Measurements from ENCODE around the gene TRIM44.

TRIM44 gene

DNA sequence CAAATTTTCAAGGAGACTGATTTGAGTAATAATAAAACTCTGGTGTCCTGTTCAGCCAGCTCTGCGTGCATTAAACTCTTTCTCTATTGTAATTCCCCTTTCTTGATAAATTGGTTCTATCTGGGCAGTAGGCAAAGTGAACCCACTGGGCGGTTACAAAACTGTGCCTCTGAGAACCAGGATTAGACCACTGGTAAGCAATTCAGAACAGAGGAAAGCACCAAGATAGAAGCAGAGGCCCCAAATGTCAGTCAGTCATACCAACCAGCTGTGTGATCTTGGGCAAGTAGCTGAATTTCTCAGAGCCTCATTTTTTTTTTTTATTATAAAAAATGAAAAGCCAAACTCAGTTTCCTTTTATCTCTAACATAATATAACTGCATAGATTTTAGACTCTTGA lies 54.9 kb downstream of the TRIM44 start:
- DNase-seq (ENCODE audit: low spot score) = no peak

DNA sequence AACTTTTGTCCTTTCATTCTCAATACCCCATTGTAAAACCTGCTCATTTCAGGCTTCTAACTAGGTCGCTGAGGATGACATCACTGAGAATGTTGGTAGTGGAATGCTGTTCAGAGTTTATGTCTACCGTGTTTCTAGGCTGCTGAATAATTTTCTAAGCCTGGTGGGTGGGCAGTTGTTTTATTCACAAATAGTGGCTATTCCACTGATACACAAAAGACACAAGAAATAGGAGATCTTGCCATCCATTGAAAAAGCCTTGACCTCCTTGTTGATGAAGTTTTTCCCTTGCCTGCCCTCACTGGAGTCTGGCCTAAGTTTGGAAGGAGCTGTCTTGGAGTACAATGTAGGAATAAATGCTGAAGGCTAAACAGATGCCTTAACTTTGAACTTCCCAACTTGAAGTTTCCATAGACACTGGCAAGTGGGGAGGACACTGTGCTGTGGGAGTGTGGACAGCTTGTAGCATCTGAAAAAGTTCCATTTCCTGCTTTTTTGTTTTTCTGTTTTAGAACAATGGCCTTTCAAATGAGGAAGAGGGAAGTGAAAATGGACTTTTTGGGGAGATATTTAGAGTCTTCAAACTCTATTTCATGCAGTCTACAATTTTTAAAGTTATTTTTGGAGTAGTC lies 59.2 kb downstream of the TRIM44 start:
- DNase-seq (ENCODE audit: low spot score) = no peak

DNA sequence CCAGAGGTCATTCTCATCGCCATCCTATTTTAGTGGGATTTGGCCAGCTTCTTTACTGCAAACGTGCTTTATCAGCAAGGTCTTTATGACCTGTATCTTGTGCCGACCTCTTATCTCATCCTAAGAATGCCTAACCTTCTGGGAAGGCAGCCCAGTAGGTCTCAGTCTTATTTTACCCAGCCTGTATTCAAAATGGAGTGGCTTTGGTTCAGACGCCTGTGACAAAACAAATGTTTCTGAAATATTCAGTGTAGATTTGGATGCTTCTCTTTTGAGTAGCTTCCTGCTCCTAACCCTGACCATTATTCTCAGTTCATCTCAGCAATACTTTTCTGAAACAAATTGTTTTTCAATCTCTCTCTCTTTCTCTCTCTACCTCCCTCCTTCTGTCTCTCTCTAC lies 60.1 kb downstream of the TRIM44 start:
- DNase-seq (ENCODE audit: low spot score) = no peak

DNA sequence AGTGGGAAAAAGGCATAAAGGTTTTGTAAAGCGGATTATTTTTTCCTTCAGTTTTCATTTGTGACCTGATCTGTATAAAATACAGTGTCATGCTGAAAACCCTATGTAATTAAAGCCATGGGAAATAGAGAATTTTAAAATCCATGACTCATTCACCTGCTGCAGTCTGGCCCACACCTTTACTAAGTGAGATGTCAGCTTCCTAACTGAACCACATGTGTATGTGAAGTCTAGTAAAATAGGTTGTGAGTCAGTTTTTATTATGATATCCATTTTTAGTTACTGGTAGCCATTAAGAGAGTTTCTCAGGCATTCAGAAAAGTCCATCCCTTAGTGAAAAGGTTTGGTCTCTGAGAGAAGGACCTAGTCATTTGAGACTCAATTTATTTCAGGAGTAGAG lies 60.9 kb downstream of the TRIM44 start:
- DNase-seq (ENCODE audit: low spot score) = no peak

DNA sequence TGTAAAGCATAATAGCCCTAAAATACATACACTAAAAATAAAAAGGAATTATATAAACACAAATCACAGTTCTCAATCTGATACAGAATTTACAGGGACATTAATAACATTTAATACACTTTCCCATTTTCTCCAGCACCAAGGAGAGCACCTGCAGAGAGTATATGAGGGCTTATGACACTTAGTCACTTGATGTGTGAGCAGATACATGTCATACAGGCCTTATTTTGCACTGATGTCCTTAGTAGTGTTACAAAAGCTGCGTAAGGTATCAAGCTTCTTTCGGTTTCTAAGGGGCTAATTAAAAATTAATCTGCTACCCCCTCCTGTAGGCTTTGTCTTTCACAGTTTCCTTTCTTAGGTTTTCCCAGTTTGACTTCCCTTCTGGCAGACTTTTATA lies 61.3 kb downstream of the TRIM44 start:
- DNase-seq (ENCODE audit: low spot score) = peak; percentile 53

DNA sequence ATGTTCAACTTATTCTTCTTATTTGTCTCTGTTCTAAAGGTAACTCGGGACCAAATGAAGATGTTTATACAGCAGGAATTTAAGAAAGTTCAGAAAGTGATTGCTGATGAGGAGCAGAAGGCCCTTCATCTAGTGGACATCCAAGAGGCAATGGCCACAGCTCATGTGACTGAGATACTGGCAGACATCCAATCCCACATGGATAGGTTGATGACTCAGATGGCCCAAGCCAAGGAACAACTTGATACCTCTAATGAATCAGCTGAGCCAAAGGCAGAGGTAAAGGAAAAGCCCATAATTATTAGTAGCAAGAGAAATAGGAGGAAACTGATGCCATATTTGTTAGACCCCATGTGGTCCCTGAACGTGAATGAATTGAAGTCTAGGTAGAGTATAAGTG lies 63.3 kb downstream of the TRIM44 start:
- DNase-seq (ENCODE audit: low spot score) = peak; percentile 45

DNA sequence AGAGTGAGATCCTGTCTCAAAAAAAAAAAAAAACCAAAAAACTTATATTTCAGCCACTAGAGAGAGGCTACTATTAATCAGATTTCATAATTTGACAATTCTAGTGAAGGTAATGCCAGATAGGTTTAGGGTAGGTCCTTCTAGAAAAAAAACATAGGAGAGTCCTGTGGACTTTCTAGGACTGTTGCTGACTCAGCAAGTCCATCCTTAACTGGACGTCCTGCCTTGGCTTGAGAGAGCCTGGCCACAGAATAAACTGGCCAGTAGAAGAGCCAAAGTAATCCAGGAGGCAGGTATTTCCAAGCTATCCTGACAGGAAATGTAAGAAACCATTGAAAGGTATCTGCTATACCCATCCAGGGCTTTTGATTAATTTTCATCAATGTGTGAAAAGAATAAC lies 64.6 kb downstream of the TRIM44 start:
- DNase-seq (ENCODE audit: low spot score) = no peak

DNA sequence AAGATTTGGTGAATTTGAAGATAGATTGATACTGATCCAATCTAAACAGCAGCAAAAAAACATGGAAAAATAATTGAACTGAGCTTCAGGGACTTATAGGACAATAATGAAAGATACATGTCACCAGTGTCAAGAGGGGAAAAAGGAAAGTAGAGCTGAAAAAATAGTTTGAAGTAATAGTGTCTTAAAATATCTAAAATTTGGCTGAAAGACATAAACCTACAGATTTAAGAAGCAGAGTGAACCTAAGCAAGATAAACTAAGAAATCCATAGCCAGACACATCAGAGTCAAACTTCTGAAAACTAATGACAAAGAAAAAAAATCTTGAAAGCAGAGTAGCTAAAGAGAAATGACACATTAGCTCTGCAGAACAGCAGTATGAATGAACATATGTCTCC lies 67.7 kb downstream of the TRIM44 start:
- no peak for DNase-seq (ENCODE audit: low spot score)

DNA sequence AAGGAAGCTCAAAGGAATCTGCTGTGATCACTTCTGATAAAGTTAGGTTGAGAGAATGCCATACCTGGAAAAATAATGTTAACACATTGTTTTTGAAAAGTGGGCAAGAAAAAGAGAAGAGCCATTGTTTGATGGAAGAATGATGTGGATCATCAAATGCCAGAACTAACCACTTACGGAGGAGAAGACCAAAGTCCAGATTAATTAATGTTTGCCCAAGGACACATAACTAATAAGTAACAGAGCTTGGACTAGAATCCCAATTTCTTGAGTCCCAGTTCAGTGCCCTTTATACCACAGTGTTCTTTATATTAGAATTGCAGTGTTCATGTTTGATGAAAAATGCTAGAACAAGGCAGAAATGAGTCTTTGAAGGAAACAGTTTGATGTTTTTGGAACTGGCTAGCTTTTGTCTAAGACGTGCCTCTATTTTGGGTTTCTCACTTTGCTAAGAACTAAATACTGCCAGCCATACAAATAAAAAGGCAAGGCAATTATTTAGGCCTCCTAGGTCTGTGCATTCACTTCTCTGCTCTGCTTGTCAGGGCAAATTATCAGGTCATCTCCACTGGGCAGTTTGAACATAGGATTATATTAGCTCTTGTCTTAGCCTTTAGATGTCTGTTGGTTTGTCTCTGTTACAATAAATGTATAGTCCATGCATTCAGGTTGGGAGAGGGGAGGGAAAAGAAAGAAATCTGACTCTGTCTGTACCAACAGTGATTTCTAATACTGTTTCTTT lies 72.3 kb downstream of the TRIM44 start:
- no peak for DNase-seq (ENCODE audit: low spot score)

DNA sequence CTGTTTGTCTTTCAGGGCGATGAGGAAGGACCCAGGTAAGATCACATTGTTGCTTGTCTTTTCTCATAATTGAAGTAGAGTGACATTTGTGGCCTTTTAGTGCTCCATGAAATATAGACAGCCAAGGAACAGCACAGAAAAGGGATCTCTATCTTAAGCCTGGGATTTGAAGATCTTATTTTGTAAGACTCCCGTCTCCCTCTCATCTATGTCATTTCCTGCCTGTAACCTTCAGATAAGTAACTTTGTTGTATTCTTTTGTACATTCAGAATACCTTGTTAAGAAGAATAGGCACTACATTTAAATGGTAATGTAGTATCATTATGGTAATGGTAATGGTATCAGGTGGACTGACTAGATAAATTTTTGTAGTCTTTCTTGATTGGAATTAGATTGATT lies 72.8 kb downstream of the TRIM44 start:
- no peak for DNase-seq (ENCODE audit: low spot score)

DNA sequence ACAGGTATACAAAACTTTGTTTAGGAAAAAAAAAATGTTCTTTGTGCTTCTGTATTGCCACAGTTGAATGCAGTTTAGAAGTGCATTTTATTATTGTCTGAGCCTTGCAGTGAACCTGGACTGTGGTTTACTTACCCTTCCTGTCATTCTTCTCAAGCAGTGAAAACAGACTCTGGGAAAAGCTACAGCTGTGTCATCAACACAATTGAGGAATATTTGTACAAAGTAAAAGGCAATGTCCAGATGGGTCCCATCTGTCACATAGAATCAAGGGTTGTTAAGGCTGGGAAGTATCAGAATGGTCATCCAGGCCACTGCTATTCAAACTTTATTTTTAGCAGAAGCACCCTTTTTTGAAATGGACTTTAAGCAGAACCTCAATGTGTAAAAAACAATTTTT lies 73.3 kb downstream of the TRIM44 start:
- no peak for DNase-seq (ENCODE audit: low spot score)

DNA sequence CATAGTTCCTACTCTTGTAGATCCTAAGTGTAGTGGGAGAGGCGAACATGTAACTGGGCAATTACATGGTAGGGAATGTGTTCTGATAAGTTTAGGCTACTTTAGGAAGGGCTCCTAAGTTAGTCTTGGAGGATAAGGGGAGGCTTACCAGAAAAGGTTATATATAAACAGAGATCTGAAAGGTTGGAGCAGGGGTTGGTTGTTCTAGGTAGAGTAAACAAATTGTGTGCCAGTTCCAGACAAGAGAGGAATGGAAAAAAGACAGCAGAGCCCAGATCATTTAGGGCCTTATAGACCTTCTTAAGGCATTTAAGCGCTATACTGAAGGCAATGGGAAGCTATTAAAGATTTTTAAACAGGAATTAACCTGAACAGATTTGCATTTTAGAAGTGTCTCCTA lies 74.4 kb downstream of the TRIM44 start:
- DNase-seq (ENCODE audit: low spot score) = no peak

DNA sequence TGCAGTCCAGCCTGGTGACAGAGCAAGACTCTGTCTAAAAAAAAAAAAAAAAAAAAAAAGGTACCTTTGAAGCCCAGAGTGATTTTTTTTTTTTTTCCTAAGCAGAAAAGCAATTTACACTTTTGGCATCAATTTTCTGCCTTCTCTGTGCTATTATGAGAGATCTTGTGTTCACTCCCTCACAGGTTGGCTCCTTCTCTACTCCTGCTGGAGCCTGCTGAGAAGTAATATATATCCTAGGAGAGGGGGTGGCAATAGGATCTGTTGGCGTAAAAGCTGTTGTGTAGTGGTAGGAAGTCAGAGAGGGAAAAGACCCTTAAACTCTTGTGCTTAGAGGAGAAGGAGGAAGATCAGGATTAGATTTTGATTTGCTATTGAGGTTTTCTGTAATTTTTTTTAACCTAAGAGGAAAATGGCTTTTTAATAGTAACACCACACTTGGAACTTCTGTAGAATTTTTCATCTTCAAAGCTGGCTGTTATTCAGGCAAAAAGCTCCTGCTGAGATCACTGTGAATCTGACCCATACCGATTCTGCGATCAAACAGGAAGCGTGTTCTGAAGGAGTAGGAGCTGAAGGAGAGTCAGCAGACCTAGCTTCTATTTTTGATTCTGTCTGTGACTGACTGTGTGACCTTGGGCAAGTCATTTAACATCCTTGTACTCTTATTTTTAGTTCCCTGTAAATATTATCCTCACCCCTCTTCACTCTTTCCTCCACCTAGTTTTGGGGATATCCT lies 77.7 kb downstream of the TRIM44 start:
- DNase-seq (ENCODE audit: low spot score) = no peak

DNA sequence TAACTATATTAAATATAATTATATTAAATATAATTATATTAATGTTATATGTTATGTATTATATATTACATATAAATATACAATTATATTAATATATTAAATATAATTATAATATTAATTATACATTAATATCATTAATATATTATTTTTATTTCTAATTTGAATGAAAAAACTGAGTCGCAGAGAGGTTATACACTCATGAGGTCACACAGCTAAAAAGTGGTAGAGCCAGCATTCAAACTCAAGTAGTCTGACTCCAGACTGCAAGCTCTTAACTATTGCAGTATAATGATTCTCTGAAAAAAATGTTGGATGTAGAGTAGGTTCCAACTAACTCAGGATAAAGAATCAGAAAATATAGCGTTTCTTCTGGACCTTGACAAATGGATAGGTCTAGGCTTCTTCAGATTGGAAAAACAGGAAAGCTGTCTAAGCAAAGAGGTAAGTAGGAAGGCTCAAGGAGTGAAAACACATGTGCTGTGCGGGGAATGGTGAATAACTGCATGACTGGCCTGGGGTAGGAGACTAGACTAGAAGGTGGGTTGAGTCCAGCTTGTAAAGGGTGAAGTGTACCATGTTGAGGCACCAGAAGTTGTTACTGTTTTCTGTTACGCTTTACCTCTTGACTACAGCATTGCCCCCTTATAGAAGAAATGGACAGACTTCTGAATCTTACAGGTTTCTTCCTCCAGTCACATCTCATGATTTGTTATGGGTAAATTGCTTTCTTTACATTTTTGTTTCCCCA lies 80.3 kb downstream of the TRIM44 start:
- no peak for DNase-seq (ENCODE audit: low spot score)

DNA sequence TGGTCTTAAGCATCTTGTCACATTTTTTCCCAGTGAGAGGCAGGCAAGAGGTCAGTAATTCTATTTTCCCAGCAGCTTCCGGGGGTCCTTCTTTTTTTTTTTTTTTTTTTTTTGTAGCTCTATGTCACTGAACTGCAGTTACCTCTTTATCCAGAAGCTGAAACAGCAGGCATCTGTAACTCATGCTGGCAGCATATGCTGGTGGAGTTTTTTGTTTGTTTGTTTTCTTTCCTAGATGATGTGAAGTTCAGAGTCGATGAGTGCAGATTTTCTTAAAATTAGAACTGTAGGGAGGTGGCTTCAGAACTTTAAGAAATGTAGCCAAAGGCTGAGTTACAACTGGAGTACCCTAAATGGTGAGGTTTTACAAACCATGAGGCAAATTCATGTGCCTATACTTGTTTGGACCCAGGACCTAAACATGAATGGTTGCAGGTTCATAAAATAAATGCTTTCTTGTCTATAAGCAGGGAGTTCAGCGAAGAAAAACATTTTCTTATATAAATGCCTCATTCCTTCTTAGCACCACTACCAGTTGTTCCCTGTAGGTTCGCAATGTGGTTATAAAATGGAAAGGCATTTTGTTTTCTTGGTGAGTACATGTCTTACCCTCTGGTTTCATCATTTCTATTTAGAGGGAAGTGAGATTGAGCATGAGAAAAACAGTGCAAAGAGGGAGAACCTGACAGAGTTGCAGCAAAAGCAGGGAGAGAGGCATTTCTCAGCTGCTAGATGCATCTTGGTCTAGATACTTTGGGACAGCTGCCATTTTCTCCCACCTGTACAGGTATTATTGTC lies 84.0 kb downstream of the TRIM44 start:
- no peak for DNase-seq (ENCODE audit: low spot score)

DNA sequence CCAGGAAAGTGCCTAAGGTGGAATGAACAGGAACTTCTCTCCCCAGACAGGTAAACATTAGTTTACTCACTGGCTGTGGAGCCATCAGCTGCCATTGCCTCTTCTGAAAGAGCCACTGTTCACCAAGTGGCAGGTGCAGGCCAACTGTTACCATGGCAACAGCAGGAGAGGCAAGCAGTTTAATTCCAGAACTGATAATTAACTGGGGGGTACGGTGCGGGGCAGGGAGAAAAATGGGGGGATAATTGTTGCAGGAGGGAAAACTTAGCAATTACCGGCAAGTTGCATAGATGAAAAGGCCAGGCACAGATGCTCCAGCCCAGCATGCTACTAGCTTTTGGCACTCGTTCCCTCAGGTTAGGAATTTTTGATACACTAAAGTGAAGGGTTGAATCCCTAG lies 85.1 kb downstream of the TRIM44 start:
- DNase-seq (ENCODE audit: low spot score) = no peak

DNA sequence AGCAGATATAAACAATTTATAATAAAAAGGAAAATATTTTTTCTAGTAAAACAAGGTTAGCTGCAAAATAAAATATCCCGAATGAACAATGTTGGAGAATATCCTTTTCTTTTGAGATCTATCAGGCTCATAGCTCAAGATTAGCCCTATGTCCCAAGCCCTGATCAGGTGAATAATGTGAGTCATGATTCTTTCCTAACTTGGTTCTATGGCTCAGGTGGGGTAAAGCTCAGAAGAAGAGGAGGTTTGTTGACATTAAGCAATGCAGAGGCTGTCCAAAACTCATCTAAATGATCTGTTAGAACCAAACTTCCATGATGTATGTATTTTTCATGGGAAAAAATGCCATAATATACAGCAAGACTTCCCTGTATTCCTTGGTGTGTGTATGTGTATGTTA lies 86.1 kb downstream of the TRIM44 start:
- no peak for DNase-seq (ENCODE audit: low spot score)

DNA sequence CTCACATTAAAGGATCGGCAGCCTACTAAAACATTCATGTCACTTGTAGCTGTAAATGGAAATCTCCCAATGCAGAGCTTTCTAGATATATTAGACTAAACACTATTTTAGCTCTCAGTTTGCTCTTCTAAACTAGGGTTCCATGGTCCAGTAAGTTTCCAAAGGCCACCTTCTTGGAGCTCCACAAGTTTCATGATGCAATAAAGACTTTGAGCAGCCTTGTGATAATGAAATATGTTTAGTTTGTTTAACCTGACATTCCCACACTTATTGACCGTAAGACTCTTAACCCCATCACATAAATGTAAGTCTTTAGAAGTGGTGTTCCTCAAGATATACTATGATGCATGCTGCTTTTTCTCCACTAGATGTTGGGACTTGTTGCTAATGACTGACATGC lies 87.7 kb downstream of the TRIM44 start:
- DNase-seq (ENCODE audit: low spot score) = no peak

DNA sequence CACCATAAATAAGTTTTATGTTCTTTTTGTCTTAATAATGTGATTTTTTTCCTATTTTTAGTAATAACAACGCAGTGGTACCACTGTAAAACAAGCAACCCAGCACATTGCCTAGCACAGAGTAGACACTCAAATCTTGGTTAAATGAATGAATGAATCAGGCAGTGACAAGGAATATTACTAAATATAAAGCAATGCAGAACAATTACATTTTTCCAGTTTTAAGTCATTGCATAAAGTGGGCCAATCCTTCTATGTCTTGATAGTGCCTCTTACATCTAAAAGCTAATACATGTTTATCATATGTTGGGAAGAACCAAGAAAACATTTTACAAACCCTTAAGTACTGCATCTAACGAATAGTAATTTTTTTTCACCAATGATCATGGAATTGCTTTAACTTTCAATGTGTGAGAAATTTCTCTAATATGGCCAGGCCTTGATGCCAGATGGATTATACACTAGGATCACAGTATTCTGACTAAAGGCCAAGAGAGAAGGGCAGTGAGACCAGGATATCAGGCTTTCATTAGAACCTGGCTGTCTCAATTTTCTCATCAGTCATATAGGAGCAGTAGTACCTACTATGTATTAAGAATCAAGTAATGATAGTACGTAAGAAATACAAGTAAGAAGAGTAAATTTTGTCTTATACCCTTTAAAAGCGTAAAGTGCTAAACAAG lies 88.5 kb downstream of the TRIM44 start:
- no peak for DNase-seq (ENCODE audit: low spot score)

DNA sequence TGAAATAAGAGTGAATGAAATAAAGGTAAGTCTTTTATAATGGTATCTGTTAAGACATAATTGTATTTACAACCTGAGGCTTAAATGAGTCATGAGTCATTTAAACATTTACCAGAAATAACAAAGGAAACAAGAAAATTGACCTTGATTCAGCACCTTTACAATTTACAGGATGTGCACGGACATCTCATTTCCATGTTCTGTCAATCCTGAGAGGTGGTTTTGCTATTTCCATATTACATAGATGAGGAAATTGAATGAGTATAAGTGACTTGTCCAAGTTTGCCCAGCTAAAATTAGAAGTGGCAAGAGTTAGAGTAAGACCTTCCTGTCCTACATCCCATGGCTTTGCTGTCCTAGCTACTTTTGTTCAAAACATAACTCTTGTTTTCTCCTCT lies 89.1 kb downstream of the TRIM44 start:
- no peak for DNase-seq (ENCODE audit: low spot score)

DNA sequence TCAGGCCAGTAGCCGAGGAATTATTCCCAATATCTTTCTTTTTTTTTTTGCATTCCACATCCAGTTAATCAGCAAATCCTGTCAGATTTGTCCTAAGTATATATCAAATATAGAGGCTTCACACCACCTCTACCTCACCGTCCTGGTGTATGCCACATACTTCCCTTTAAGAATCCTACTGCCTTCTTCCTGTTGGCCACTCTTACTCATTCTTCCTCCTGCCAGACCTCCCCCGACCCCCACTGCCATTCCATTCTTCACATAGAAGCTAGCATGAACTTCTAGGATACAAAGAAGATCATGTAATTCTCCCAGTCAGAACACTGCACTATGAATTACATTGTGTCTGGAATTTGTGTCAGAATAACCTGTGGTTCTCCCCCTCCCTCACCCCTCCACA lies 89.5 kb downstream of the TRIM44 start:
- no peak for DNase-seq (ENCODE audit: low spot score)

Data from RKO (cell line).